ENCODE data around the gene SP1.

DNA sequence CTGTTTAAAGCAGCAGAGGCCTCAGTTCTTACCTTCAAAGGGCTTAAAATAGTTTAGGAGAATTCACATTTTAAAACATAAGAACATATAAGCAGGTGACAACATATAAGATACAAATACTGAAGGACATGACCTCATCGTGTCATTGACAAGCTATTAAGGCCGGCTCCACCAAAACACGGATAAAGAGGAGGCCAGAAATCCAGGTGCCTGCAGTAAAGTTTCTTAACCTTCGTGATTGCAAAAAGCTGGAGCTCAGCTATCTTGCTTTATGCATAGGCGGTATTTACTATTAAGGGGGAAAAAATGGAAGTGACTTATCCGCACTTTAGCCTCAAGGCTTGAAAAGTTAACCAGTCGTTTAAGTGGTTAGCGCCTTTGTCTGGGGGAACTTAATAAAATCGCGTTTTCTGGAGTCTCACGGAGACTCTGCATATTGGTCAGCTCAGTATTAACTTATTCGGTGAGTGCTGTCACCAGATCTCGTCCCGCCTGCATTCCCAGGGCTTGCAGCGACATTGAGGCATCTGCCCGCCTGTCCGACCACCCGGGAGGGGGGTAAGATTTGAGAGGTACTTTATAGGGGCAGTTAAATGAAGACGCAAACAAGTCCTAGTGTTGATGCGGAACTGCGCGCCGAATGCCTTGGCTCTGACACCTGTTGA, 1.1 kb upstream of the SP1 start:
- TF ChIP-seq SUZ12 (IDR thresholded peaks at IDR 0.05; ENCODE audit: extremely low read depth, insufficient read depth, insufficient read length) (no peak), YY1 (IDR thresholded peaks at IDR 0.05; ENCODE audit: insufficient read depth, insufficient read length) (no peak), ZNF274 (IDR thresholded peaks at IDR 0.05; ENCODE audit: low read depth, low read length) (no peak)

Data from NT2/D1 (cell line).